ENCODE measurements around the gene GFY.

The GFY gene

DNA sequence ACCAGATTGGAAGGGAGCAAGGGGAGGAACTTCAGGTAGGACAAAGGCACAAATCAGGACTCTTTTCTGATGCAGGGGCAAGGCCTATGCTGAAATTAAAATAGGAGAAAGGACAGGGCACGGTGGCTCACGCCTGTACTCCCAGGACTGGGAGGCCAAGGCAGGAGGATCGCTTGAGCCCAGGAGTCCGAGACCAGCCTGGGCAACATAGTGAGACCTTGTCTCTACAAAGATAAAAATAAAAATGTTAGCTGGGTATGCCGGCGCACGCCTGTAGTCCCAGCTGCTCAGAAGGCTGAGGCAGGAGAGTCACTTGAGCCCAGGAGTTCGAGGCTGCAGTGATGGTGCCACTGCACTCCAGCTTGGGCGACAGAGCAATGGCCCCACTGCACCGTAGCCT lies 10.5 kb downstream of the GFY start:
- no peaks in the 10 kb centered on the region for H3K9me3 ChIP-seq (ENCODE audit: insufficient read depth, low read length)
- no peak for DNase-seq (ENCODE audit: low read depth, low spot score)
- H3K4me1 ChIP-seq (ENCODE audit: insufficient read depth, insufficient read length) = peaks cover 4% of the 10 kb centered on the region
- no peak overlapping the region for H3K4me3 ChIP-seq (ENCODE audit: insufficient read length, low read depth)
- TF ChIP-seq YY1 (IDR thresholded peaks at IDR 0.05; ENCODE audit: insufficient read depth, insufficient read length) = no peak
- no peak for TF ChIP-seq SUZ12 (IDR thresholded peaks at IDR 0.05; ENCODE audit: extremely low read depth, insufficient read depth, insufficient read length)
- TF ChIP-seq ZNF274 (IDR thresholded peaks at IDR 0.05; ENCODE audit: low read depth, low read length) = no peak
- peaks cover 58% of the 10 kb centered on the region for H3K27me3 ChIP-seq (ENCODE audit: insufficient read depth, insufficient read length)
- no peak overlapping the region for H3K9ac ChIP-seq (ENCODE audit: insufficient read length, low read depth)
- no peaks in the 10 kb centered on the region for H3K36me3 ChIP-seq (ENCODE audit: insufficient read depth, insufficient read length, low read length)

DNA sequence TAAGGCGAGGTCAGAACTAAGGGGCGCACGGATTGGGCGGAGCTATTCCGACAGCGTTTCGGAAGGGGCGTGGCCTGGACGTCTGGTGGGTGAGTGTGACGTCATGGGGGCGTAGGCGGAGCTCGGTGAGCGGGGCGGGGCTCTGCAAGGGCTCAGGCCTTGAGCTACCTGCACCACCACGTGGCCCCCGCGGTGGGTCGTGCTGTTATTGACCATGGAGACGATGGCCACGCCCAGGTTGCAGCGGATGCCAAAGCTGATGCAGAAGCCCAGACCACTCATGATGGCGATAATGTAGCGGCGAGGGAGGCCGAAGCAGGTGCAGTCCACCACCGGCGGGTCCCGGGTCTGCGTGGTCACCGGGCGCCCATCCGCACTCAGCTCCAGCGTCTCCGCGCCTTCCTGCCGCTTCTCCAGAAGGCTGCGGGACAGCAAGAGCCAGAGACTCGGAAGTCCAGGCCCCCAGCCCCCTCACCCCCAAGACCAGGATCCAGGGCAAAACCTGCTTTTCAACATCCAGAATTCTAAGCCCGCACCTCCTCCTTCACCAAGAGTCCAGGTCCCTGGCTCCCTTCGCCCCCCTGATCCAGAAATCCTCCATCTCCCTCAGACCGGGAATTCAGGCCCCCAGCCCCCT lies 11.3 kb downstream of the GFY start:
- Histone ChIP-seq H3K9me3 (ENCODE audit: insufficient read depth, low read length) (no peaks in the 10 kb centered on the region), H3K36me3 (ENCODE audit: insufficient read depth, insufficient read length, low read length) (no peaks in the 10 kb centered on the region), H3K9ac (ENCODE audit: insufficient read length, low read depth) (no peak overlapping the region), H3K27me3 (ENCODE audit: insufficient read depth, insufficient read length) (peaks cover 63% of the 10 kb centered on the region), H3K4me3 (ENCODE audit: insufficient read length, low read depth) (no peak overlapping the region), H3K4me1 (ENCODE audit: insufficient read depth, insufficient read length) (peaks cover 4% of the 10 kb centered on the region)
- DNase-seq (ENCODE audit: low read depth, low spot score) = no peak
- TF ChIP-seq YY1 (IDR thresholded peaks at IDR 0.05; ENCODE audit: insufficient read depth, insufficient read length) = no peak
- no peak for TF ChIP-seq ZNF274 (IDR thresholded peaks at IDR 0.05; ENCODE audit: low read depth, low read length)
- no peak for TF ChIP-seq SUZ12 (IDR thresholded peaks at IDR 0.05; ENCODE audit: extremely low read depth, insufficient read depth, insufficient read length)

DNA sequence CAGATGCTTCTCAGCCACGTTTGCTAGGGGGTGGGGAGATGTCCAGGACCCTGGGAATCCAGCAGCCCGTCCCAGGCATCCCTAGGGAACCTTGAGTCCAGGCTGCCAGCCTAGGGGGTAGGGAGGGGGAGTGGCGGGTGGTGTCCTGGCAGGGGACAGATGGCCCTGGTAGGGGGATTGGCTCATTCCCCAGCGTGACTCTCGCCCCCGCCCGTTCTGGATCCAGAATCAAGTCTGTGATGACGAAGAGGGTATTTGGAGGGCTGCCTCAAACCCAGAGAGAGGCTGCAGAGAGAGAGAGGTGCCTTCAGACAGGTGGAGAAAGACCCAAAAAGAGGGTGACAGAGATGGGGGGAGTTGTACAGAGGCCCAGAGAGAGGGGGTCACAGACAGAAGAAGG lies 12.0 kb downstream of the GFY start:
- no peak for DNase-seq (ENCODE audit: low read depth, low spot score)
- peaks cover 4% of the 10 kb centered on the region for H3K4me1 ChIP-seq (ENCODE audit: insufficient read depth, insufficient read length)
- no peak overlapping the region for H3K9ac ChIP-seq (ENCODE audit: insufficient read length, low read depth)
- peaks cover 63% of the 10 kb centered on the region for H3K27me3 ChIP-seq (ENCODE audit: insufficient read depth, insufficient read length)
- H3K4me3 ChIP-seq (ENCODE audit: insufficient read length, low read depth) = no peak overlapping the region
- no peaks in the 10 kb centered on the region for H3K36me3 ChIP-seq (ENCODE audit: insufficient read depth, insufficient read length, low read length)
- no peaks in the 10 kb centered on the region for H3K9me3 ChIP-seq (ENCODE audit: insufficient read depth, low read length)
- TF ChIP-seq ZNF274 (IDR thresholded peaks at IDR 0.05; ENCODE audit: low read depth, low read length) (no peak), SUZ12 (IDR thresholded peaks at IDR 0.05; ENCODE audit: extremely low read depth, insufficient read depth, insufficient read length) (no peak)

DNA sequence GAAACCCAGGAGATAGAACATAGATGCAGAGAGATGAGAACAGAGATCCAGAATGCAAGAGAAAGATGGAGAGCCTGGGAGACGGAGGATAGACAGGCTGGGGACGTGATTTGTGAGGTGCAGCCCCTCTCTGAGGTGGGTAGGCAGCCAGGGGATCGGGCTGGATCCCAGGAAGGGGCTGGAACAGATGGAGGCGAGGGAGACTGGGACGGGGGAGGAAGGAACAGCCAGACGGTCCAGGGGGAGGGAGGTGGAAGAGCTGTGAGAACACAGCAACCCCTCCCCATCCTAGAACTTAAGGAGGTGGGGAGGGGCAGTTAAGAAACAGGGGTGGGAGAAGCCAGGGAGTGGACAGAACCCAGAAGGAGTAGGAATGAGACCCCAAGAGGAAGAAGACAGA lies 13.1 kb downstream of the GFY start:
- Histone ChIP-seq H3K4me1 (ENCODE audit: insufficient read depth, insufficient read length) (peaks cover 4% of the 10 kb centered on the region), H3K9ac (ENCODE audit: insufficient read length, low read depth) (no peak overlapping the region), H3K9me3 (ENCODE audit: insufficient read depth, low read length) (no peaks in the 10 kb centered on the region), H3K4me3 (ENCODE audit: insufficient read length, low read depth) (no peak overlapping the region), H3K27me3 (ENCODE audit: insufficient read depth, insufficient read length) (peaks cover 54% of the 10 kb centered on the region), H3K36me3 (ENCODE audit: insufficient read depth, insufficient read length, low read length) (no peaks in the 10 kb centered on the region)
- no peak for DNase-seq (ENCODE audit: low read depth, low spot score)
- TF ChIP-seq ZNF274 (IDR thresholded peaks at IDR 0.05; ENCODE audit: low read depth, low read length) (no peak), SUZ12 (IDR thresholded peaks at IDR 0.05; ENCODE audit: extremely low read depth, insufficient read depth, insufficient read length) (no peak), YY1 (IDR thresholded peaks at IDR 0.05; ENCODE audit: insufficient read depth, insufficient read length) (no peak)

DNA sequence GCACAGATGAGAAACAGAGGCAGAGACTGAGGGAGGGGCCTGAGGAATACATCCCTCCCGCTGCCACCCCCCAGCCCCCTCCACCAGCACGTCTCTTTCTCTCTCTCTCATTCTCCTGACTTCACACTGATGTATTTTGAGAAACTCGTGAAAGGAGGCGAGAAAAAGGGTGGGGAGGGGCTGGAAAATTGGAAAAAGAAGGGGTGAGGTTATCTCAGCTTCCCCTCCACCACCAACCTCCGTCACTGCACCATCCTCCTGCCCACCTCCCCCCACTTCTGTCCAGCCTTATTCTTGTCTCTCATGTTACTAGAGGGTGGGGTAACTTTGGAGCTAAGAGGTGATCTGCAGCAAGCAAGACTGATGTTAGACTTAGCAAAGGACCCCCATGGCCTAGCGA lies 14.6 kb downstream of the GFY start:
- Histone ChIP-seq H3K36me3 (ENCODE audit: insufficient read depth, insufficient read length, low read length) (no peaks in the 10 kb centered on the region), H3K9ac (ENCODE audit: insufficient read length, low read depth) (no peak overlapping the region), H3K9me3 (ENCODE audit: insufficient read depth, low read length) (no peaks in the 10 kb centered on the region), H3K27me3 (ENCODE audit: insufficient read depth, insufficient read length) (peaks cover 47% of the 10 kb centered on the region), H3K4me1 (ENCODE audit: insufficient read depth, insufficient read length) (peaks cover 4% of the 10 kb centered on the region), H3K4me3 (ENCODE audit: insufficient read length, low read depth) (no peak overlapping the region)
- TF ChIP-seq YY1 (IDR thresholded peaks at IDR 0.05; ENCODE audit: insufficient read depth, insufficient read length) (no peak), ZNF274 (IDR thresholded peaks at IDR 0.05; ENCODE audit: low read depth, low read length) (no peak), SUZ12 (IDR thresholded peaks at IDR 0.05; ENCODE audit: extremely low read depth, insufficient read depth, insufficient read length) (no peak)
- no peak for DNase-seq (ENCODE audit: low read depth, low spot score)

DNA sequence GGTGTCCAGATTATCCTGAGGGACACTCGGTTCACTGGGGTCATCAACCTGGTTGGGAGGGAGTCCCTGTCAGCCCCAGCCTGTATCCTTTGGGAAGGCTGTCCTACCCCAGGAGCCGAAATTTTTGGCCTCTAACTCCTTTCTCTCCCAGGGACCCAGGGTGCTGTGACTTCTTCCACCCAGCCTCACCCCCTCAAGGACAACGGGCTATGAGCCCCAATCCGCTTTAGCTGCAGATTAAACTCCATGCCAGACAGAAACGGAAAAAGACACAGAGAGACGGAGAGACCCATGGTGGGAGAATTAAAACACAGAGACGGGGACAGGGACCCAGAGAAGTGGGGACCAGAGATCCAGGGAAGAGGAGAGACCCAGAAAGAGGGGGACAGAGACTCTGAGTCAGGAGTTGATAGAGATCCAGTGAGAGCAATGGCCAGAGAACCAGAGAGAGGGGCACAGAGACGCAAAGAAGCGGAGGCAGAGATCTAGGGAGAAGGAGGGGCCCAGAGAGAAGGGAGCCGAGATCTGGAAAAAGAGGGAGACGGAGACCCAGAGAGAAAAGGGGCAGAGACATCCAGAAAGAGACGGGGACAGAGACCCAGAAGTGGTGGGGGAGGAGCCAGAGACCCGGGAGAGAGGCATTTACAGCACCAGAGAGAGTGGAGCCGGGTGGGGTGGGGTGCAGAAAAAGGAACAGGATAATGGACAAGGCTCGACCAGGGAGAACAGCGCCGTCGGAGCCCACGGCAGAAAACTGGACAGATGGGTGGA lies 15.4 kb downstream of the GFY start:
- H3K9ac ChIP-seq (ENCODE audit: insufficient read length, low read depth) = peak overlapping the region; percentile 17
- H3K4me1 ChIP-seq (ENCODE audit: insufficient read depth, insufficient read length) = peaks cover 4% of the 10 kb centered on the region
- no peak for TF ChIP-seq ZNF274 (IDR thresholded peaks at IDR 0.05; ENCODE audit: low read depth, low read length)
- no peak for TF ChIP-seq YY1 (IDR thresholded peaks at IDR 0.05; ENCODE audit: insufficient read depth, insufficient read length)
- no peak for TF ChIP-seq SUZ12 (IDR thresholded peaks at IDR 0.05; ENCODE audit: extremely low read depth, insufficient read depth, insufficient read length)
- H3K4me3 ChIP-seq (ENCODE audit: insufficient read length, low read depth) = peak overlapping the region; percentile 51
- no peaks in the 10 kb centered on the region for H3K36me3 ChIP-seq (ENCODE audit: insufficient read depth, insufficient read length, low read length)
- DNase-seq (ENCODE audit: low read depth, low spot score) = no peak
- H3K27me3 ChIP-seq (ENCODE audit: insufficient read depth, insufficient read length) = peaks cover 47% of the 10 kb centered on the region
- no peaks in the 10 kb centered on the region for H3K9me3 ChIP-seq (ENCODE audit: insufficient read depth, low read length)

DNA sequence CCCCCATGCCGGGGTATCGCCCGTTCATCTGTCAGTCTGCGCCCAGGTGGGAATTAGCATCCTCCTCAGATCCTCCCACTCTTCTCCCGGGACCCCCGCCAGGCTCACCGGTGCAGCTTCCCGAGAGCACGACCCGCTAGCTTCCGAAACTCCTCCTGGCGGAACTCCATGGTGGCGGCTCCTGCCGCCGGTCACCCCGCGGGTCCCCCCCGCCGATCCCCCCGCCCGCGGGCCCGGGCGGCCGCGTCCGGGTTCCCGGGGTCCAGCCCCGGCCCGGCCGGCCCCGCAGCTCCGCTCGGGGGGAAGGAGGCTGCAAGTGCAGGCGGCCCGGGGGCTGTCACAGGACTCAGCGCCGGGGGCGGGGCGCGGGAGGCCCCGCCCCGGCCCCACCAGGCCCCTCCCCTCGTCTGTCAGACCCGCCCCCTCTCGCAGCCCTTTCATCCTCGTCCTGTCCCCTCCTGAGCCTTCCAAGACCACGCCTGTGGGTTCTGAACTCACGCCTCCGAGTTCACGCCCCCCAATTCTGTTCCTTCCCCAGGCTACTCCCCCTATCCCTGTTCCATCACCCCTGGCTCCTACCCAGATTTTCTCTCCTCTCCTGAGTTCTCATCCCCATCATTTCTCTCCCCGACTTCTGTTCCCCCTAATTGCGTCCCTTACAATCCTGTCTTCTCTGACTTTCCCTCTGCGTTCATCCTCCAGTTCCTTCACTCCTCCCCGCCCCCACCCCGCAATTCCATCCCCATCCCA lies 16.2 kb downstream of the GFY start, which contains the start of gene SLC17A7:
TSS of gene SLC17A7 (minus strand) at position 318 of the 750 bp plus-strand sequence. CDS start at position 170, 148 bp downstream.
- Histone ChIP-seq H3K36me3 (ENCODE audit: insufficient read depth, insufficient read length, low read length) (peaks cover 5% of the 10 kb centered on the region), H3K4me1 (ENCODE audit: insufficient read depth, insufficient read length) (peaks cover 4% of the 10 kb centered on the region), H3K27me3 (ENCODE audit: insufficient read depth, insufficient read length) (peaks cover 47% of the 10 kb centered on the region), H3K4me3 (ENCODE audit: insufficient read length, low read depth) (peak within 1 kb of the TSS; percentile 51), H3K9me3 (ENCODE audit: insufficient read depth, low read length) (no peaks in the 10 kb centered on the region), H3K9ac (ENCODE audit: insufficient read length, low read depth) (peak within 1 kb of the TSS; percentile 17)
- TF ChIP-seq SUZ12 (IDR thresholded peaks at IDR 0.05; ENCODE audit: extremely low read depth, insufficient read depth, insufficient read length) (peak; percentile 37), ZNF274 (IDR thresholded peaks at IDR 0.05; ENCODE audit: low read depth, low read length) (no peak)
- DNase-seq (ENCODE audit: low read depth, low spot score) = no peak

Data from NT2/D1 (cell line).